HCT116 (cell line): ENCODE measurements around the gene PPP1R14C. TPM values are rescaled to one million over a fixed set of nuclear protein-coding genes. Genes with fewer than 3 reads are reported as not detected.

ENCODE experiments used
- ATAC-seq: fragments of 200-7000 bp; cut with Tn5 transposase; 2 replicates; pipeline ENCODE4 v1.9.1; 2020; ENCODE audit warnings: mild to moderate bottlenecking, moderate library complexity
- BruUV-seq: library from RNA; stranded (reverse); fragments of 400-500 nt; replicated peaks from 2 replicates; lab custom pipeline; 2021; lab: Mats Ljungman, UMichigan
- CTCF ChIA-PET: fragments of 300-600 bp; sonication (Branson Sonifier 250); formaldehyde crosslinking; loops from one replicate; lab custom pipeline; 2021; ENCODE audit warnings: antibody characterized with exemption; lab: Charles Lee
- POLR2A ChIA-PET: fragments of 300-600, 350-600 bp; sonication (Branson Sonifier 250); formaldehyde crosslinking; loops from one replicate; lab custom pipeline; 2021; ENCODE audit warnings: antibody characterized with exemption; lab: Charles Lee
- RAD21 ChIA-PET, 2 experiments: fragments of 300-600 bp; sonication (Branson Sonifier 250); formaldehyde crosslinking; loops; one replicate each; lab custom pipeline; 2023; ENCODE audit warnings: low total read pairs in 2 of 2; ENCODE audit not compliant: uncharacterized antibody in 2 of 2, unreplicated experiment in 2 of 2, low non-redundant PET in 1 of 2; lab: Charles Lee
- DNase-seq: peaks from one replicate; pipeline ENCODE4 v3.0.0-alpha.2; 2010; ENCODE audit warnings: low read depth, low spot score
- H2AFZ ChIP-seq: fragments of 200-600 bp; shearing (Covaris generic), sonication (generic); 2 replicates; pipeline ENCODE4 v1.6.1; 2017; ENCODE audit warnings: low read depth, mixed run types, mixed read lengths, antibody characterized with exemption, low read length; ENCODE audit not compliant: poor library complexity, severe bottlenecking
- H3K27ac ChIP-seq: 2 replicates; pipeline ENCODE4 v1.5.1; 2012; ENCODE audit warnings: low read depth, low read length
- H3K27me3 ChIP-seq: fragments of 200-600 bp; sonication (generic); 2 replicates; pipeline ENCODE4 v1.6.1; 2016; ENCODE audit warnings: mixed run types, low read length, mixed read lengths; ENCODE audit not compliant: insufficient read depth
- H3K36me3 ChIP-seq, 2 experiments: fragments of 200-500 bp in 1 of 2; fragments of 200-600 bp in 1 of 2; sonication (Bioruptor generic) in 1 of 2; sonication (generic) in 1 of 2; 2 replicates each; pipeline versions ENCODE4 v1.5.1 to v1.6.1; 2014 to 2016; ENCODE audit warnings: low read length in 2 of 2, inconsistent platforms in 1 of 2, mixed read lengths in 1 of 2, mixed run types in 1 of 2; ENCODE audit not compliant: insufficient read depth in 2 of 2, control insufficient read depth in 1 of 2
- H3K4me1 ChIP-seq, 2 experiments: fragments of 200-600 bp in 1 of 2; sonication (generic) in 1 of 2; 2 replicates each; pipeline versions ENCODE4 v1.5.1 to v1.6.1; 2012 to 2017; ENCODE audit warnings: low read length in 2 of 2, inconsistent platforms in 1 of 2, mild to moderate bottlenecking in 1 of 2, mixed read lengths in 1 of 2, mixed run types in 1 of 2, moderate library complexity in 1 of 2; ENCODE audit not compliant: insufficient read depth in 2 of 2, control insufficient read depth in 1 of 2
- H3K4me2 ChIP-seq: fragments of 200-600 bp; sonication (generic); 2 replicates; pipeline ENCODE4 v1.6.1; 2017; ENCODE audit warnings: mixed run types, low read length, mixed read lengths
- H3K4me3 ChIP-seq, 2 experiments: fragments of 200-600 bp in 1 of 2; sonication (generic) in 1 of 2; replicated peaks in 1 of 2; 2 replicates each; pipeline ENCODE4 v1.5.1; 2011 to 2016; ENCODE audit warnings: low read length in 2 of 2, control low read depth in 1 of 2, low read depth in 1 of 2, mild to moderate bottlenecking in 1 of 2, mixed read lengths in 1 of 2, mixed run types in 1 of 2
- H3K79me2 ChIP-seq: fragments of 200-600 bp; sonication (generic); 2 replicates; pipeline ENCODE4 v1.6.1; 2017; ENCODE audit warnings: mild to moderate bottlenecking, mixed run types, low read length, moderate library complexity, mixed read lengths; ENCODE audit not compliant: insufficient read depth
- H3K9ac ChIP-seq: fragments of 200-600 bp; sonication (generic); 2 replicates; pipeline ENCODE4 v1.6.1; 2016; ENCODE audit warnings: low read length, mixed read lengths
- H3K9me2 ChIP-seq: fragments of 200-600 bp; sonication (generic), shearing (Covaris generic); 2 replicates; pipeline ENCODE4 v1.6.1; 2017; ENCODE audit warnings: mixed run types, mild to moderate bottlenecking, moderate library complexity; ENCODE audit not compliant: insufficient read depth
- H3K9me3 ChIP-seq, 2 experiments: fragments of 200-500 bp in 1 of 2; fragments of 200-600 bp in 1 of 2; sonication (Bioruptor generic) in 1 of 2; sonication (generic) in 1 of 2; 2 replicates each; pipeline ENCODE4 v1.6.1; 2014 to 2017; ENCODE audit warnings: low read length in 2 of 2, mixed read lengths in 2 of 2, inconsistent platforms in 1 of 2, low read depth in 1 of 2, mild to moderate bottlenecking in 1 of 2, mixed run types in 1 of 2, moderate library complexity in 1 of 2; ENCODE audit not compliant: control insufficient read depth in 1 of 2, insufficient read depth in 1 of 2
- H4K20me1 ChIP-seq: fragments of 200-600 bp; sonication (generic), shearing (Covaris generic); 2 replicates; pipeline ENCODE4 v1.6.1; 2017; ENCODE audit warnings: mixed run types, mild to moderate bottlenecking, moderate library complexity; ENCODE audit not compliant: insufficient read depth
- RAD21 ChIP-seq: IDR thresholded peaks from 2 replicates; pipeline ENCODE4 v1.6.1; 2012; ENCODE audit warnings: low read depth, mild to moderate bottlenecking
- REST ChIP-seq: IDR thresholded peaks from 2 replicates; pipeline ENCODE4 v1.6.1; 2012; ENCODE audit warnings: low read depth
- intact Hi-C: fragments of 100-400 bp; cut with micrococcal nuclease; formaldehyde crosslinking; loops from 2 replicates; pipeline ENCODE4 v1.10.0; 2022
- total RNA-seq: library from RNA; stranded (reverse); gene quantifications from one replicate; pipeline ENCODE4 v1.2.1, GENCODE V29; 2021; ENCODE audit not compliant: unreplicated experiment
- TF ChIP-seq, protein P1 (sequence below): IDR thresholded peaks from 2 replicates; pipeline ENCODE4 v1.6.1; 2012
- TF ChIP-seq, protein P2 (sequence below), 3 experiments: fragments of 200-600 bp in 1 of 3; sonication (generic) in 1 of 3; IDR thresholded peaks in 2 of 3; conservative IDR thresholded peaks in 1 of 3; 2 replicates each; pipeline ENCODE4 v1.5.1; 2012 to 2017; ENCODE audit warnings: low read depth in 2 of 3, low read length in 2 of 3, antibody characterized with exemption in 1 of 3, borderline replicate concordance in 1 of 3, control low read depth in 1 of 3, mild to moderate bottlenecking in 1 of 3, mixed read lengths in 1 of 3, mixed run types in 1 of 3, moderate library complexity in 1 of 3; ENCODE audit not compliant: insufficient read depth in 1 of 3

The PPP1R14C gene
- total RNA-seq, 1 experiment from 2014 or later, result 7.8 TPM

DNA sequence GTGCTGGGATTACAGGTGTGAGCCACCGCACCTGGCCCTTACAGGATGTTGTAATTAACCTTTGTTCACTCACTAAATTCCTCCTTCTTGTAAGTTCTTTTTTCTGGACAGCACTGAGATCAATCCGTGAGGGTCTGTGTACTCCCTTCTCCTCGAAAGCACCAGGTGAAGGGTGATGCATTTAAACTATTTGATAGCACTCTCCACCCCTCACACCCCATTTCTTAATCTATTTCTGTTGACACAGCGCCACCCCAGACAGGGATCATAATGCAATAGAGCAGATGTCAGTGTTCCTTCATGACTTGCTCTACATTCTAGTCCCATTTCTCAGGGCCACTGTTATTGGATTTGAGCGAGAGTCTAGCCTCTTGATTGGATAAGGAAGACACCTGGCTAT is 46.3 kb downstream of the PPP1R14C start:
- Histone ChIP-seq H3K9ac (no peak overlapping the region), H3K4me3 (no peak overlapping the region), H3K36me3 (no peaks in the 10 kb centered on the region), H3K79me2 (no peaks in the 10 kb centered on the region), H3K27me3 (no peaks in the 10 kb centered on the region), H3K27ac (no peak overlapping the region), H3K4me2 (no peak overlapping the region), H3K9me2 (no peaks in the 10 kb centered on the region), H3K4me1 (peaks cover 0 to 4% of the 10 kb centered on the region in 2 experiments; a peak in 1 of 4 replicates), H2AFZ (no peak overlapping the region), H4K20me1 (no peaks in the 10 kb centered on the region), H3K9me3 (no peaks in the 10 kb centered on the region)
- BruUV-seq, result no TSS peak
- POLR2A ChIA-PET, result no interaction called here
- CTCF ChIA-PET, result no interaction called here
- TF ChIP-seq REST, result no peak
- TF ChIP-seq, protein P1, sequence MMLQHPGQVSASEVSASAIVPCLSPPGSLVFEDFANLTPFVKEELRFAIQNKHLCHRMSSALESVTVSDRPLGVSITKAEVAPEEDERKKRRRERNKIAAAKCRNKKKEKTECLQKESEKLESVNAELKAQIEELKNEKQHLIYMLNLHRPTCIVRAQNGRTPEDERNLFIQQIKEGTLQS, result no peak
- TF ChIP-seq RAD21, result peak; percentile 46
- TF ChIP-seq, protein P2, sequence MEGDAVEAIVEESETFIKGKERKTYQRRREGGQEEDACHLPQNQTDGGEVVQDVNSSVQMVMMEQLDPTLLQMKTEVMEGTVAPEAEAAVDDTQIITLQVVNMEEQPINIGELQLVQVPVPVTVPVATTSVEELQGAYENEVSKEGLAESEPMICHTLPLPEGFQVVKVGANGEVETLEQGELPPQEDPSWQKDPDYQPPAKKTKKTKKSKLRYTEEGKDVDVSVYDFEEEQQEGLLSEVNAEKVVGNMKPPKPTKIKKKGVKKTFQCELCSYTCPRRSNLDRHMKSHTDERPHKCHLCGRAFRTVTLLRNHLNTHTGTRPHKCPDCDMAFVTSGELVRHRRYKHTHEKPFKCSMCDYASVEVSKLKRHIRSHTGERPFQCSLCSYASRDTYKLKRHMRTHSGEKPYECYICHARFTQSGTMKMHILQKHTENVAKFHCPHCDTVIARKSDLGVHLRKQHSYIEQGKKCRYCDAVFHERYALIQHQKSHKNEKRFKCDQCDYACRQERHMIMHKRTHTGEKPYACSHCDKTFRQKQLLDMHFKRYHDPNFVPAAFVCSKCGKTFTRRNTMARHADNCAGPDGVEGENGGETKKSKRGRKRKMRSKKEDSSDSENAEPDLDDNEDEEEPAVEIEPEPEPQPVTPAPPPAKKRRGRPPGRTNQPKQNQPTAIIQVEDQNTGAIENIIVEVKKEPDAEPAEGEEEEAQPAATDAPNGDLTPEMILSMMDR (IDR thresholded peaks at IDR 0.05 in 2 of 3, conservative IDR thresholded peaks at IDR 0.05 in 1 of 3; ENCODE audit: borderline replicate concordance in 1 of 3, insufficient read depth in 1 of 3, low read depth in 2 of 3, low read length in 2 of 3), result peak in 2 of 3 experiments; percentile 27 to 40; a peak in 3 of 6 replicates
- RAD21 ChIA-PET, result no interaction called here
- intact Hi-C loops, result no loop called here
- ATAC-seq (peak; percentile 81), DNase-seq (no peak)
